DOHH2 (cell line): ENCODE measurements around the gene FAM107B.

Experiments
- CTCF ChIP-seq: fragments of 200-600 bp; sonication (generic); IDR thresholded peaks from one replicate; pipeline ENCODE4 v1.5.1; 2014; ENCODE audit warnings: antibody characterized with exemption, mild to moderate bottlenecking, low read depth, low read length; ENCODE audit not compliant: poor library complexity, severe bottlenecking
- EZH2phosphoT487 ChIP-seq: fragments of 200-600 bp; sonication (generic); IDR thresholded peaks from 2 replicates; pipeline ENCODE4 v1.6.1; 2017; ENCODE audit warnings: borderline replicate concordance, mild to moderate bottlenecking, antibody characterized with exemption, low read length, moderate library complexity, mixed read lengths

DNA sequence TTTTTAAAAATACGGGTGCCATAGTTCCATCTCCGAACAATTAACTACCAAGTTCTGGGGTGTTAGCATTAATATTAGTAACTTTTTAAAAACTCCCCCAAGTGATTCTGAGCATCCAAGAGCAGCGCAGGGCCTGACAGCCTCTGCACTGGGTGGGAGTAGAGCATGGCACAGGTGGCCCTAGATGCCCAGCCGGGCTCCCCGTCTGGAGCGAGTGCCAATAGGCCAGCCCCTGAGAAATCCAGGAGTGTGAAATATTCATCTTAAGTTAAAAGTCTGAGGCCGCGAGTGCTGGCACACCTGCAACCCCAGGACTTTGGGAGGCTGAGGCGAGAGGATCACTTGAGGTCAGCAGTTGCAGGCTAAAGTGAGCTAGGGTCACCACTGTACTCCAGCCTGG lies 16.2 kb downstream of the FAM107B start:
- TF ChIP-seq CTCF, result no peak
- TF ChIP-seq EZH2phosphoT487, result no peak
